ENCODE measurements around the gene PLXNA4. TPM values are rescaled to one million over a fixed set of nuclear protein-coding genes. Genes with fewer than 3 reads are reported as not detected.

PLXNA4 gene
- total RNA-seq, 1 experiment from 2014 or later: 1.0 TPM

DNA sequence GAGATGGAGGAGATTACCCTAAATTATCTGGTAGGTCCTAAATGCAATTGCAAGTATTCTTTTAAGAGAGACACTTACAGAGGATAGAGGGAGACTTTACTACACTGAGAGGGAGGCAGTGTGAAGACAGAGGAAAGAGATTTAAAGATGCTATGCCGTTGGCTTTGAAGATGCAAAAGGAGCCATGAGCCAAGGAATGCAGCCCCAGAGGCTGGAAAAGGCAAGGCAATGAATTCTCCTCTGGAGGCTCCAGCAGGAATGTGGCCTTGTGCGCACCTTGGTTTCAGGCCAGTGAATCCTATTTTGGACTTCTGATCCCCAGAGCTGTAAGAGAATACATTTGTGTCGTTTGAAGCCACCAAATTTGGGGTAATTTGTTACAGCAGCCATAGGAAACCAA lies 118.6 kb downstream of the PLXNA4 start:
- TF ChIP-seq EZH2 (IDR thresholded peaks at IDR 0.05; ENCODE audit: low read depth): no peak
- TF ChIP-seq CTCF (conservative IDR thresholded peaks at IDR 0.05): no peak
- DNase-seq: no peak
- ChIA-PET POLR2A (ENCODE audit: unreplicated experiment) (no interaction called here), CTCF (no interaction called here)
- H4K20me1 ChIP-seq (ENCODE audit: insufficient read depth): no peaks in the 10 kb centered on the region
- H3K27ac ChIP-seq: no peak overlapping the region
- no peak overlapping the region for H3K4me2 ChIP-seq
- H3K79me2 ChIP-seq (ENCODE audit: low read depth): no peaks in the 10 kb centered on the region
- H3K4me3 ChIP-seq: no peak overlapping the region
- peaks cover 71% of the 10 kb centered on the region for H3K27me3 ChIP-seq (ENCODE audit: insufficient read depth, low read depth)
- H2AFZ ChIP-seq: no peak overlapping the region
- H3F3A ChIP-seq (ENCODE audit: insufficient read depth, low read depth): no peaks in the 10 kb centered on the region
- H3K9me3 ChIP-seq (ENCODE audit: insufficient read depth, low read depth): no peaks in the 10 kb centered on the region
- H3K4me1 ChIP-seq (replicated peaks; ENCODE audit: insufficient read depth): no peaks in the 10 kb centered on the region
- no peaks in the 10 kb centered on the region for H3K9me2 ChIP-seq (ENCODE audit: insufficient read depth)
- no TSS peak for BruUV-seq (replicated peaks)
- H3K36me3 ChIP-seq (ENCODE audit: low read depth): no peaks in the 10 kb centered on the region
- intact Hi-C loops (cut with micrococcal nuclease; ENCODE audit: unreplicated experiment): no loop called here

- Histone ChIP-seq H3F3A (ENCODE audit: insufficient read depth, low read depth) (no peaks in the 10 kb centered on the region), H3K4me3 (no peak overlapping the region), H3K4me2 (no peak overlapping the region), H3K9me2 (ENCODE audit: insufficient read depth) (no peaks in the 10 kb centered on the region), H3K27ac (no peak overlapping the region), H3K36me3 (ENCODE audit: low read depth) (no peaks in the 10 kb centered on the region), H3K9me3 (ENCODE audit: insufficient read depth, low read depth) (no peaks in the 10 kb centered on the region), H4K20me1 (ENCODE audit: insufficient read depth) (no peaks in the 10 kb centered on the region), H3K27me3 (ENCODE audit: insufficient read depth, low read depth) (peaks cover 71% of the 10 kb centered on the region), H2AFZ (no peak overlapping the region), H3K79me2 (ENCODE audit: low read depth) (no peaks in the 10 kb centered on the region), H3K4me1 (replicated peaks; ENCODE audit: insufficient read depth) (no peaks in the 10 kb centered on the region)
- DNase-seq: no peak
- BruUV-seq (replicated peaks): no TSS peak
- intact Hi-C loops (cut with micrococcal nuclease; ENCODE audit: unreplicated experiment): no loop called here
- TF ChIP-seq CTCF (conservative IDR thresholded peaks at IDR 0.05) (no peak), EZH2 (IDR thresholded peaks at IDR 0.05; ENCODE audit: low read depth) (no peak)
- ChIA-PET POLR2A (ENCODE audit: unreplicated experiment) (no interaction called here), CTCF (no interaction called here)
Measured at GRCh38 chr7:132456418-132456817, 119.9 kb downstream of the PLXNA4 start.

DNA sequence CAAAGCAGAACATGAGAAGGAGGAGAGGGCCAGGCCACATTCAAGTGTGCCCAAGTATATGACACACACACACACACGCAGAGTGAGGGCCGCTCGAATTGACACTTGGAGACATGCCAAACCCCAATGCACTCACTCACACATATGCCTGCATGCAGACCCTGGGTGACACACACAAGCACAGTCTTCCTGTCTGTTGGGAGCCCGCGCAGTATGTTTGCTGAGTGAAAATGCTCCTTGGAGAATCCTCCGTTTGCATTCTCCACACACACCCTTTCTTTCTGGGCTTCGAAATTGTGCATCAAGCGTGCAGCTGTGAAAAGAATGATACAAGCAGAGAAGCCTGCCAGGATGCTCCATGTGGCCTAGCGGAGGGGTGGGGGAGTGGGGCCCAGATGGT lies 120.9 kb downstream of the PLXNA4 start:
- intact Hi-C loops (cut with micrococcal nuclease; ENCODE audit: unreplicated experiment): no loop called here
- Histone ChIP-seq H3K9me3 (ENCODE audit: insufficient read depth, low read depth) (no peaks in the 10 kb centered on the region), H3K4me2 (no peak overlapping the region), H3K9me2 (ENCODE audit: insufficient read depth) (no peaks in the 10 kb centered on the region), H3K4me3 (no peak overlapping the region), H2AFZ (no peak overlapping the region), H3K79me2 (ENCODE audit: low read depth) (no peaks in the 10 kb centered on the region), H3F3A (ENCODE audit: insufficient read depth, low read depth) (no peaks in the 10 kb centered on the region), H3K27me3 (ENCODE audit: insufficient read depth, low read depth) (peaks cover 67% of the 10 kb centered on the region), H3K27ac (no peak overlapping the region), H4K20me1 (ENCODE audit: insufficient read depth) (no peaks in the 10 kb centered on the region), H3K36me3 (ENCODE audit: low read depth) (no peaks in the 10 kb centered on the region), H3K4me1 (replicated peaks; ENCODE audit: insufficient read depth) (no peaks in the 10 kb centered on the region)
- DNase-seq: no peak
- ChIA-PET CTCF (no interaction called here), POLR2A (ENCODE audit: unreplicated experiment) (no interaction called here)
- no peak for TF ChIP-seq EZH2 (IDR thresholded peaks at IDR 0.05; ENCODE audit: low read depth)
- no peak for TF ChIP-seq CTCF (conservative IDR thresholded peaks at IDR 0.05)
- no TSS peak for BruUV-seq (replicated peaks)

Measured in PC-9 (cell line).